Activated B cell treated with CpG ODN at 0.5 μM for 24 hours (primary cell): ENCODE results near the gene PCDHGA1. TPM values are rescaled to one million over a fixed set of nuclear protein-coding genes. Genes with fewer than 3 reads are reported as not detected.
"Not testable (repeated sequence)": the region's sequence is repeated elsewhere in the genome, so short reads cannot be mapped to it uniquely, and the experiment has no call there.

Experiments used
- ATAC-seq: fragments of 200-7000 bp; cut with Tn5 transposase; one replicate; pipeline ENCODE4 v1.10.0; 2021; ENCODE audit warnings: low read depth, mild to moderate bottlenecking, moderate library complexity
- CTCF ChIA-PET: fragments of 350-600 bp; sonication (Branson Sonifier 250); formaldehyde crosslinking; loops from one replicate; lab custom pipeline; 2021; ENCODE audit warnings: antibody characterized with exemption; lab: Charles Lee
- POLR2A ChIA-PET: fragments of 350-600 bp; sonication (Branson Sonifier 250); formaldehyde crosslinking; loops from one replicate; lab custom pipeline; 2021; ENCODE audit warnings: antibody characterized with exemption; lab: Charles Lee
- DNase-seq: peaks from one replicate; pipeline ENCODE4 v3.0.0; 2022
- H3K27ac Mint-ChIP-seq: one replicate; pipeline ENCODE4 v1.8.0; 2020; ENCODE audit warnings: mixed read lengths
- H3K27me3 Mint-ChIP-seq: one replicate; pipeline ENCODE4 v1.8.0; 2021; ENCODE audit warnings: mixed read lengths
- H3K36me3 Mint-ChIP-seq: one replicate; pipeline ENCODE4 v1.8.0; 2021; ENCODE audit warnings: low read depth, mixed read lengths
- H3K4me1 Mint-ChIP-seq: one replicate; pipeline ENCODE4 v1.8.0; 2021; ENCODE audit warnings: mixed read lengths
- H3K4me3 Mint-ChIP-seq: one replicate; pipeline ENCODE4 v1.8.0; 2020; ENCODE audit warnings: mild to moderate bottlenecking, mixed read lengths
- H3K9me3 Mint-ChIP-seq: one replicate; pipeline ENCODE4 v1.8.0; 2020; ENCODE audit warnings: mixed read lengths
- intact Hi-C: fragments of 100-400 bp; cut with micrococcal nuclease; formaldehyde crosslinking; loops from one replicate; pipeline ENCODE4 v1.15.1; 2024
- total RNA-seq: library from RNA; stranded (reverse); gene quantifications from 2 replicates; pipeline ENCODE4 v1.2.3, GENCODE V29; 2022
- TF ChIP-seq, protein P1 (sequence below): fragments of 200-600 bp; IDR thresholded peaks from one replicate; pipeline ENCODE4 v1.8.0; 2022; ENCODE audit warnings: antibody characterized with exemption, mild to moderate bottlenecking

The PCDHGA1 gene
- total RNA-seq, 1 donor from 2014 or later: 0.29 TPM

- TF ChIP-seq, protein P1, sequence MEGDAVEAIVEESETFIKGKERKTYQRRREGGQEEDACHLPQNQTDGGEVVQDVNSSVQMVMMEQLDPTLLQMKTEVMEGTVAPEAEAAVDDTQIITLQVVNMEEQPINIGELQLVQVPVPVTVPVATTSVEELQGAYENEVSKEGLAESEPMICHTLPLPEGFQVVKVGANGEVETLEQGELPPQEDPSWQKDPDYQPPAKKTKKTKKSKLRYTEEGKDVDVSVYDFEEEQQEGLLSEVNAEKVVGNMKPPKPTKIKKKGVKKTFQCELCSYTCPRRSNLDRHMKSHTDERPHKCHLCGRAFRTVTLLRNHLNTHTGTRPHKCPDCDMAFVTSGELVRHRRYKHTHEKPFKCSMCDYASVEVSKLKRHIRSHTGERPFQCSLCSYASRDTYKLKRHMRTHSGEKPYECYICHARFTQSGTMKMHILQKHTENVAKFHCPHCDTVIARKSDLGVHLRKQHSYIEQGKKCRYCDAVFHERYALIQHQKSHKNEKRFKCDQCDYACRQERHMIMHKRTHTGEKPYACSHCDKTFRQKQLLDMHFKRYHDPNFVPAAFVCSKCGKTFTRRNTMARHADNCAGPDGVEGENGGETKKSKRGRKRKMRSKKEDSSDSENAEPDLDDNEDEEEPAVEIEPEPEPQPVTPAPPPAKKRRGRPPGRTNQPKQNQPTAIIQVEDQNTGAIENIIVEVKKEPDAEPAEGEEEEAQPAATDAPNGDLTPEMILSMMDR: no peak
- Mint-ChIP-seq H3K4me1 (peaks cover 7% of the 10 kb centered on the region), H3K9me3 (peaks cover 20% of the 10 kb centered on the region), H3K27me3 (peaks cover 54% of the 10 kb centered on the region), H3K27ac (no peak overlapping the region), H3K4me3 (no peak overlapping the region), H3K36me3 (peaks cover 5% of the 10 kb centered on the region)
- intact Hi-C loops: no loop called here
- ChIA-PET CTCF (interaction anchor here (2.6 kb wide), 1 partner anchor 135 kb away, joined by 23 read pairs; no protein-coding TSS in a partner anchor), POLR2A (no interaction called here)
- DNase-seq (no peak), ATAC-seq (no peak)
Measured at GRCh38 chr5:141422742-141423291, 92.5 kb downstream of the PCDHGA1 start.

- intact Hi-C loops: no loop called here
- DNase-seq (no peak), ATAC-seq (no peak)
- Mint-ChIP-seq H3K27ac (no peak overlapping the region), H3K4me1 (peaks cover 16% of the 10 kb centered on the region), H3K4me3 (no peak overlapping the region), H3K36me3 (peaks cover 5% of the 10 kb centered on the region), H3K27me3 (peaks cover 51% of the 10 kb centered on the region), H3K9me3 (peaks cover 20% of the 10 kb centered on the region)
- TF ChIP-seq, protein P1: no peak
- POLR2A ChIA-PET: no interaction called here
- CTCF ChIA-PET: interaction anchor here (0.7 to 1.4 kb wide), 2 partner anchors 11 to 85 kb away, joined by 3 read pairs; partner anchors contain the start of gene PCDHGB7
Measured at GRCh38 chr5:141427783-141428426, 97.6 kb downstream of the PCDHGA1 start.

GRCh38 chr5:141430332-141431113 lies 100.2 kb downstream of the PCDHGA1 start, which contains the start of gene PCDHGA12:
TSS of gene PCDHGA12 (plus strand) at chr5:141430507. CDS start at chr5:141430760, 253 bp downstream.
- peak within 1 kb of the TSS; percentile 80 for H3K4me3 Mint-ChIP-seq
- peaks cover 16% of the 10 kb centered on the region for H3K4me1 Mint-ChIP-seq
- H3K27ac Mint-ChIP-seq: peak within 1 kb of the TSS; percentile 76
- intact Hi-C loops: loop anchor here (1.0 to 2.0 kb wide), 4 partner anchors 46 to 128 kb away; no protein-coding TSS in a partner anchor
- ChIA-PET POLR2A (interaction anchor here (1.0 to 1.9 kb wide), 4 partner anchors 81 to 134 kb away, joined by 3 to 8 read pairs (median 5); partner anchors contain the start of gene TAF7), CTCF (interaction anchor here (0.6 to 3.3 kb wide), 25 partner anchors 10 to 210 kb away, joined by 3 to 58 read pairs (median 4); partner anchors contain the start of genes PCDHB14, PCDHGA10, PCDHGA11 and PCDHGC3)
- peaks cover 19% of the 10 kb centered on the region for H3K9me3 Mint-ChIP-seq
- TF ChIP-seq, protein P1: no peak
- no peak for DNase-seq
- ATAC-seq: peak; percentile 86
- peaks cover 7% of the 10 kb centered on the region for H3K36me3 Mint-ChIP-seq
- H3K27me3 Mint-ChIP-seq: peaks cover 46% of the 10 kb centered on the region

GRCh38 chr5:141431286-141431685 lies 101.0 kb downstream of the PCDHGA1 start:
- TF ChIP-seq, protein P1: no peak
- peak overlapping the region; percentile 53 for H3K27ac Mint-ChIP-seq
- ATAC-seq (peak; percentile 38), DNase-seq (no peak)
- CTCF ChIA-PET: interaction anchor here (1.5 to 3.3 kb wide), 12 partner anchors 11 to 208 kb away, joined by 3 to 58 read pairs (median 10); partner anchors contain the start of genes PCDHB14, PCDHGA10, PCDHGA11 and TAF7
- POLR2A ChIA-PET: interaction anchor here (1.0 to 1.9 kb wide), 3 partner anchors 111 to 133 kb away, joined by 3 to 8 read pairs (median 7); partner anchors contain the start of gene TAF7
- peak overlapping the region; percentile 80 for H3K4me3 Mint-ChIP-seq
- peaks cover 16% of the 10 kb centered on the region for H3K4me1 Mint-ChIP-seq
- peaks cover 7% of the 10 kb centered on the region for H3K36me3 Mint-ChIP-seq
- peaks cover 41% of the 10 kb centered on the region for H3K27me3 Mint-ChIP-seq
- H3K9me3 Mint-ChIP-seq: peaks cover 19% of the 10 kb centered on the region
- intact Hi-C loops: loop anchor here (2.0 kb wide), 2 partner anchors 46 to 82 kb away; no protein-coding TSS in a partner anchor

- peaks cover 34% of the 10 kb centered on the region for H3K27me3 Mint-ChIP-seq
- DNase-seq, ATAC-seq, POLR2A ChIA-PET, H3K36me3 Mint-ChIP-seq, H3K27ac Mint-ChIP-seq, intact Hi-C loops: not testable (repeated sequence)
- peaks cover 19% of the 10 kb centered on the region for H3K9me3 Mint-ChIP-seq
- H3K4me1 Mint-ChIP-seq: peaks cover 16% of the 10 kb centered on the region
- CTCF ChIA-PET: interaction anchor here (2.4 to 2.8 kb wide), 3 partner anchors 19 to 132 kb away, joined by 11 to 58 read pairs (median 27); partner anchors contain the start of gene PCDHGA10
- H3K4me3 Mint-ChIP-seq: peak overlapping the region; percentile 80
Measured at GRCh38 chr5:141432308-141432707, 102.0 kb downstream of the PCDHGA1 start.

DNA sequence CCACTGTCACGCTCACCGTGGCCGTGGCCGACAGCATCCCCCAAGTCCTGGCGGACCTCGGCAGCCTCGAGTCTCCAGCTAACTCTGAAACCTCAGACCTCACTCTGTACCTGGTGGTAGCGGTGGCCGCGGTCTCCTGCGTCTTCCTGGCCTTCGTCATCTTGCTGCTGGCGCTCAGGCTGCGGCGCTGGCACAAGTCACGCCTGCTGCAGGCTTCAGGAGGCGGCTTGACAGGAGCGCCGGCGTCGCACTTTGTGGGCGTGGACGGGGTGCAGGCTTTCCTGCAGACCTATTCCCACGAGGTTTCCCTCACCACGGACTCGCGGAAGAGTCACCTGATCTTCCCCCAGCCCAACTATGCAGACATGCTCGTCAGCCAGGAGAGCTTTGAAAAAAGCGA lies 102.4 kb downstream of the PCDHGA1 start:
- intact Hi-C loops, H3K27ac Mint-ChIP-seq, DNase-seq, ATAC-seq, H3K36me3 Mint-ChIP-seq, H3K4me3 Mint-ChIP-seq, POLR2A ChIA-PET, CTCF ChIA-PET: not testable (repeated sequence)
- Mint-ChIP-seq H3K4me1 (peaks cover 16% of the 10 kb centered on the region), H3K27me3 (peaks cover 30% of the 10 kb centered on the region), H3K9me3 (peaks cover 19% of the 10 kb centered on the region)
